Activated T-helper 2 cell treated with anti-CD3 and anti-CD28 coated beads, Interferon-gamma antibody, Interleukin-2, Interleukin-4, amounts not matched to agents 10 μg/mL and 5 μg/mL and 100 μg/mL, durations not matched to agents 14 hours and 24 hours and 36 hours (primary cell): Measurements from ENCODE around the gene ANKDD1A. TPM values are rescaled to one million over a fixed set of nuclear protein-coding genes. Genes with fewer than 3 reads are reported as not detected.

Experiments used
- DNase-seq: peaks from one replicate; pipeline ENCODE4 v3.0.0; 2021; ENCODE audit warnings: low spot score
- H3K27ac Mint-ChIP-seq: one replicate; pipeline ENCODE4 v1.8.0; 2021; ENCODE audit warnings: mixed read lengths
- H3K27me3 Mint-ChIP-seq: one replicate; pipeline ENCODE4 v1.8.0; 2021; ENCODE audit warnings: low read depth, mixed read lengths
- H3K36me3 Mint-ChIP-seq: one replicate; pipeline ENCODE4 v1.8.0; 2021; ENCODE audit warnings: low read depth, mixed read lengths
- H3K4me1 Mint-ChIP-seq: one replicate; pipeline ENCODE4 v1.8.0; 2021; ENCODE audit warnings: low read depth, mixed read lengths
- H3K4me3 Mint-ChIP-seq: one replicate; pipeline ENCODE4 v1.8.0; 2021; ENCODE audit warnings: low read depth, mild to moderate bottlenecking, moderate library complexity, mixed read lengths
- H3K9me3 Mint-ChIP-seq: one replicate; pipeline ENCODE4 v1.8.0; 2021; ENCODE audit warnings: mixed read lengths
- intact Hi-C: fragments of 100-400 bp; cut with micrococcal nuclease; formaldehyde crosslinking; loops from one replicate; pipeline ENCODE4 v1.15.1; 2023
- total RNA-seq: library from RNA; stranded (reverse); gene quantifications from 2 replicates; pipeline ENCODE4 v1.2.3, GENCODE V29; 2022

ANKDD1A gene
- total RNA-seq, 1 donor from 2014 or later = 2.2 TPM

GRCh38 chr15:64969401-64969800 is 57.7 kb downstream of the ANKDD1A start:
- intact Hi-C loops = no loop called here
- peaks cover 51% of the 10 kb centered on the region for H3K36me3 Mint-ChIP-seq
- H3K27ac Mint-ChIP-seq = no peak overlapping the region
- no peaks in the 10 kb centered on the region for H3K9me3 Mint-ChIP-seq
- no peak overlapping the region for H3K4me3 Mint-ChIP-seq
- H3K4me1 Mint-ChIP-seq = no peaks in the 10 kb centered on the region
- DNase-seq = no peak
- no peaks in the 10 kb centered on the region for H3K27me3 Mint-ChIP-seq

- Mint-ChIP-seq H3K4me1 (peaks cover 3% of the 10 kb centered on the region), H3K36me3 (peaks cover 46% of the 10 kb centered on the region), H3K9me3 (no peaks in the 10 kb centered on the region), H3K27ac (no peak overlapping the region), H3K27me3 (no peaks in the 10 kb centered on the region), H3K4me3 (no peak overlapping the region)
- intact Hi-C loops = no loop called here
- DNase-seq = no peak
Observed at GRCh38 chr15:64970698-64971097, 59.0 kb downstream of the ANKDD1A start.

- Mint-ChIP-seq H3K4me1 (peaks cover 4% of the 10 kb centered on the region), H3K27ac (no peak overlapping the region), H3K27me3 (no peaks in the 10 kb centered on the region), H3K36me3 (peaks cover 49% of the 10 kb centered on the region), H3K9me3 (no peaks in the 10 kb centered on the region), H3K4me3 (no peak overlapping the region)
- DNase-seq = no peak
- intact Hi-C loops = no loop called here
Observed at GRCh38 chr15:64975390-64975789, 63.7 kb downstream of the ANKDD1A start.

GRCh38 chr15:64979252-64979710 is 67.6 kb downstream of the ANKDD1A start:
- Mint-ChIP-seq H3K9me3 (no peaks in the 10 kb centered on the region), H3K27ac (peak overlapping the region; percentile 9), H3K27me3 (no peaks in the 10 kb centered on the region), H3K36me3 (peaks cover 53% of the 10 kb centered on the region), H3K4me1 (peaks cover 6% of the 10 kb centered on the region), H3K4me3 (no peak overlapping the region)
- no peak for DNase-seq
- intact Hi-C loops = no loop called here

- Mint-ChIP-seq H3K27ac (no peak overlapping the region), H3K27me3 (no peaks in the 10 kb centered on the region), H3K4me3 (no peak overlapping the region), H3K4me1 (peaks cover 17% of the 10 kb centered on the region), H3K9me3 (no peaks in the 10 kb centered on the region), H3K36me3 (peaks cover 53% of the 10 kb centered on the region)
- intact Hi-C loops = no loop called here
- DNase-seq = no peak
Observed at GRCh38 chr15:64981812-64982431, 70.2 kb downstream of the ANKDD1A start.

GRCh38 chr15:64982472-64982871 is 70.8 kb downstream of the ANKDD1A start:
- no peak overlapping the region for H3K4me3 Mint-ChIP-seq
- H3K27me3 Mint-ChIP-seq = no peaks in the 10 kb centered on the region
- peaks cover 51% of the 10 kb centered on the region for H3K36me3 Mint-ChIP-seq
- DNase-seq = no peak
- intact Hi-C loops = no loop called here
- no peaks in the 10 kb centered on the region for H3K9me3 Mint-ChIP-seq
- peaks cover 21% of the 10 kb centered on the region for H3K4me1 Mint-ChIP-seq
- no peak overlapping the region for H3K27ac Mint-ChIP-seq

- H3K27ac Mint-ChIP-seq = no peak overlapping the region
- H3K9me3 Mint-ChIP-seq = no peaks in the 10 kb centered on the region
- H3K4me1 Mint-ChIP-seq = peaks cover 32% of the 10 kb centered on the region
- intact Hi-C loops = no loop called here
- no peak overlapping the region for H3K4me3 Mint-ChIP-seq
- no peak for DNase-seq
- H3K36me3 Mint-ChIP-seq = peaks cover 32% of the 10 kb centered on the region
- H3K27me3 Mint-ChIP-seq = no peaks in the 10 kb centered on the region
Observed at GRCh38 chr15:64985366-64986033, 73.8 kb downstream of the ANKDD1A start.

GRCh38 chr15:64987136-64987535 is 75.4 kb downstream of the ANKDD1A start:
- DNase-seq = no peak
- intact Hi-C loops = no loop called here
- H3K9me3 Mint-ChIP-seq = no peaks in the 10 kb centered on the region
- H3K27ac Mint-ChIP-seq = no peak overlapping the region
- H3K36me3 Mint-ChIP-seq = peaks cover 24% of the 10 kb centered on the region
- H3K4me1 Mint-ChIP-seq = peaks cover 36% of the 10 kb centered on the region
- H3K4me3 Mint-ChIP-seq = no peak overlapping the region
- H3K27me3 Mint-ChIP-seq = no peaks in the 10 kb centered on the region

- peaks cover 16% of the 10 kb centered on the region for H3K36me3 Mint-ChIP-seq
- H3K27me3 Mint-ChIP-seq = no peaks in the 10 kb centered on the region
- intact Hi-C loops = loop anchor here (2.0 to 5.0 kb wide), 2 partner anchors 97 to 307 kb away; partner anchors contain the start of gene RNU5A-1
- H3K4me3 Mint-ChIP-seq = peak within 1 kb of the TSS; percentile 100
- H3K4me1 Mint-ChIP-seq = peaks cover 38% of the 10 kb centered on the region
- peak; percentile 90 for DNase-seq
- H3K27ac Mint-ChIP-seq = peak within 1 kb of the TSS; percentile 90
- no peaks in the 10 kb centered on the region for H3K9me3 Mint-ChIP-seq
Observed at GRCh38 chr15:64989416-64990167, 77.9 kb downstream of the ANKDD1A start, which contains the start of gene SPG21. Gene SPG21, minus strand, starts transcription at chr15:64989914. Its CDS starts 6,345 bp downstream, at chr15:64983569.

- Mint-ChIP-seq H3K27ac (peak overlapping the region; percentile 85), H3K9me3 (no peaks in the 10 kb centered on the region), H3K27me3 (no peaks in the 10 kb centered on the region), H3K36me3 (peaks cover 15% of the 10 kb centered on the region), H3K4me1 (peaks cover 34% of the 10 kb centered on the region), H3K4me3 (peak overlapping the region; percentile 87)
- DNase-seq = no peak
- intact Hi-C loops = loop anchor here (5.0 kb wide), 1 partner anchor 98 kb away; no protein-coding TSS in a partner anchor
Observed at GRCh38 chr15:64990168-64990470, 78.4 kb downstream of the ANKDD1A start.

- Mint-ChIP-seq H3K9me3 (no peaks in the 10 kb centered on the region), H3K27me3 (no peaks in the 10 kb centered on the region), H3K4me1 (peaks cover 27% of the 10 kb centered on the region), H3K27ac (no peak overlapping the region), H3K4me3 (peak overlapping the region; percentile 41), H3K36me3 (peaks cover 6% of the 10 kb centered on the region)
- intact Hi-C loops = loop anchor here (5.0 kb wide), 1 partner anchor 99 kb away; no protein-coding TSS in a partner anchor
- no peak for DNase-seq
Observed at GRCh38 chr15:64991536-64992135, 79.9 kb downstream of the ANKDD1A start.

- Mint-ChIP-seq H3K4me3 (no peak overlapping the region), H3K9me3 (no peaks in the 10 kb centered on the region), H3K27ac (peak overlapping the region; percentile 2), H3K27me3 (no peaks in the 10 kb centered on the region), H3K4me1 (peaks cover 17% of the 10 kb centered on the region), H3K36me3 (no peaks in the 10 kb centered on the region)
- DNase-seq = no peak
- intact Hi-C loops = loop anchor here (5.0 kb wide), 1 partner anchor 101 kb away; no protein-coding TSS in a partner anchor
Observed at GRCh38 chr15:64993290-64993689, 81.6 kb downstream of the ANKDD1A start.
